ENCODE results near the gene TRIM54. TPM values are rescaled to one million over a fixed set of nuclear protein-coding genes. Genes with fewer than 3 reads are reported as not detected.

The TRIM54 gene
- under 0.01 TPM in 1 of 2 replicates, not detected in the other for total RNA-seq

GRCh38 chr2:27281855-27282559 is at the start of gene TRIM54:
Gene TRIM54, plus strand, starts transcription at chr2:27282429. Its CDS starts 303 bp downstream, at chr2:27282732.

GRCh38 chr2:27262379-27263286 is 19.6 kb upstream of the TRIM54 start, which contains the start of gene SLC30A3:
Gene SLC30A3, minus strand, starts transcription at chr2:27263047. Its CDS starts 141 bp downstream, at chr2:27262906.

GRCh38 chr2:27275211-27276150 is 6.7 kb upstream of the TRIM54 start, which contains the start of gene DNAJC5G:
Gene DNAJC5G, plus strand, starts transcription at chr2:27275433. Its CDS starts 1,296 bp downstream, at chr2:27276729.

GRCh38 chr2:27308359-27308881 is 26.2 kb downstream of the TRIM54 start, which contains the start of gene UCN:
Gene UCN, minus strand, starts transcription at chr2:27308445. Its CDS starts 550 bp downstream, at chr2:27307895.

GRCh38 chr2:27322766-27323595 is 40.8 kb downstream of the TRIM54 start, which contains the start of gene MPV17:
Gene MPV17, minus strand, starts transcription at chr2:27323097. Its CDS starts 580 bp downstream, at chr2:27322517.

GRCh38 chr2:27356382-27357181 is 74.4 kb downstream of the TRIM54 start, which contains the start of gene GTF3C2:
Gene GTF3C2, minus strand, starts transcription at chr2:27356764. Its CDS starts 13,210 bp downstream, at chr2:27343554.

Other genes starting within 250 kb of the TRIM54 start
- gene TMEM214, start 249.5 kb upstream of the TRIM54 start, total RNA-seq = 16.3 and 23.1 TPM in 2 replicates
- 14.9 and 19.7 TPM in 2 replicates for gene AGBL5, start 230.8 kb upstream of the TRIM54 start, total RNA-seq
- gene OST4, start 210.8 kb upstream of the TRIM54 start, total RNA-seq = 560 and 905 TPM in 2 replicates
- gene EMILIN1, start 203.8 kb upstream of the TRIM54 start, total RNA-seq = 137 and 184 TPM in 2 replicates
- 0.56 and 0.96 TPM in 2 replicates for gene KHK, start 195.7 kb upstream of the TRIM54 start, total RNA-seq
- 5.0 and 14.9 TPM in 2 replicates for gene CGREF1, start 163.3 kb upstream of the TRIM54 start, total RNA-seq
- gene ABHD1, start 158.6 kb upstream of the TRIM54 start, total RNA-seq = under 0.01 and 0.28 TPM in 2 replicates
- 44.5 and 53.3 TPM in 2 replicates for gene PREB, start 147.8 kb upstream of the TRIM54 start, total RNA-seq
- gene PRR30, start 143.0 kb upstream of the TRIM54 start, total RNA-seq = not detected in 2 replicates
- not detected in 2 replicates for gene TCF23, start 133.4 kb upstream of the TRIM54 start, total RNA-seq
- gene ATRAID, start 70.4 kb upstream of the TRIM54 start, total RNA-seq = 136 and 240 TPM in 2 replicates
- gene SLC5A6, start 70.2 kb upstream of the TRIM54 start, total RNA-seq = 14.9 and 30.3 TPM in 2 replicates
- gene CAD, start 65.1 kb upstream of the TRIM54 start, total RNA-seq = 22.6 and 47.9 TPM in 2 replicates
- gene SLC30A3, start 19.4 kb upstream of the TRIM54 start, total RNA-seq = under 0.01 and 0.19 TPM in 2 replicates
- gene DNAJC5G, start 7.0 kb upstream of the TRIM54 start, total RNA-seq = not detected in 2 replicates
- gene UCN, start 26.0 kb downstream of the TRIM54 start, total RNA-seq = 0.38 and 1.1 TPM in 2 replicates
- 56.2 and 77.5 TPM in 2 replicates for gene MPV17, start 40.7 kb downstream of the TRIM54 start, total RNA-seq
- gene GTF3C2, start 74.3 kb downstream of the TRIM54 start, total RNA-seq = 14.1 and 19.2 TPM in 2 replicates
- gene EIF2B4, start 87.9 kb downstream of the TRIM54 start, total RNA-seq = 21.7 and 50.4 TPM in 2 replicates
- 137 and 174 TPM in 2 replicates for gene SNX17, start 88.2 kb downstream of the TRIM54 start, total RNA-seq
- gene ZNF513, start 98.3 kb downstream of the TRIM54 start, total RNA-seq = 6.8 and 7.1 TPM in 2 replicates
- gene PPM1G, start 127.2 kb downstream of the TRIM54 start, total RNA-seq = 59.5 and 167 TPM in 2 replicates
- gene NRBP1, start 146.2 kb downstream of the TRIM54 start, total RNA-seq = 100 and 134 TPM in 2 replicates
- gene KRTCAP3, start 160.0 kb downstream of the TRIM54 start, total RNA-seq = not detected in 2 replicates
- gene IFT172, start 207.3 kb downstream of the TRIM54 start, total RNA-seq = 23.6 and 26.8 TPM in 2 replicates
- 21.7 and 24.5 TPM in 2 replicates for gene FNDC4, start 212.8 kb downstream of the TRIM54 start, total RNA-seq
- gene GCKR, start 214.4 kb downstream of the TRIM54 start, total RNA-seq = 1.1 and 1.9 TPM in 2 replicates

All from regular cardiac myocyte (primary cell).